ENCODE data around the gene TTYH2.
"Not testable (repeated sequence)": the region's sequence is repeated elsewhere in the genome, so short reads cannot be mapped to it uniquely, and the experiment has no call there.

Gene TTYH2

GRCh38 chr17:74245145-74245831 lies 31.9 kb downstream of the TTYH2 start:
- no peak overlapping the region for H3K27ac Mint-ChIP-seq
- H3K4me3 Mint-ChIP-seq: no peak overlapping the region
- peaks cover 2% of the 10 kb centered on the region for H3K4me1 Mint-ChIP-seq (ENCODE audit: low read depth)
- peaks cover 3% of the 10 kb centered on the region for H3K36me3 Mint-ChIP-seq (ENCODE audit: low read depth)
- no peaks in the 10 kb centered on the region for H3K9me3 Mint-ChIP-seq
- H3K27me3 Mint-ChIP-seq (ENCODE audit: low read depth): no peaks in the 10 kb centered on the region

GRCh38 chr17:74245871-74246270 lies 32.5 kb downstream of the TTYH2 start:
- H3K36me3 Mint-ChIP-seq (ENCODE audit: low read depth): peaks cover 3% of the 10 kb centered on the region
- H3K4me3 Mint-ChIP-seq: no peak overlapping the region
- H3K27ac Mint-ChIP-seq: no peak overlapping the region
- peaks cover 2% of the 10 kb centered on the region for H3K4me1 Mint-ChIP-seq (ENCODE audit: low read depth)
- H3K9me3 Mint-ChIP-seq: no peaks in the 10 kb centered on the region
- H3K27me3 Mint-ChIP-seq (ENCODE audit: low read depth): no peaks in the 10 kb centered on the region

DNA sequence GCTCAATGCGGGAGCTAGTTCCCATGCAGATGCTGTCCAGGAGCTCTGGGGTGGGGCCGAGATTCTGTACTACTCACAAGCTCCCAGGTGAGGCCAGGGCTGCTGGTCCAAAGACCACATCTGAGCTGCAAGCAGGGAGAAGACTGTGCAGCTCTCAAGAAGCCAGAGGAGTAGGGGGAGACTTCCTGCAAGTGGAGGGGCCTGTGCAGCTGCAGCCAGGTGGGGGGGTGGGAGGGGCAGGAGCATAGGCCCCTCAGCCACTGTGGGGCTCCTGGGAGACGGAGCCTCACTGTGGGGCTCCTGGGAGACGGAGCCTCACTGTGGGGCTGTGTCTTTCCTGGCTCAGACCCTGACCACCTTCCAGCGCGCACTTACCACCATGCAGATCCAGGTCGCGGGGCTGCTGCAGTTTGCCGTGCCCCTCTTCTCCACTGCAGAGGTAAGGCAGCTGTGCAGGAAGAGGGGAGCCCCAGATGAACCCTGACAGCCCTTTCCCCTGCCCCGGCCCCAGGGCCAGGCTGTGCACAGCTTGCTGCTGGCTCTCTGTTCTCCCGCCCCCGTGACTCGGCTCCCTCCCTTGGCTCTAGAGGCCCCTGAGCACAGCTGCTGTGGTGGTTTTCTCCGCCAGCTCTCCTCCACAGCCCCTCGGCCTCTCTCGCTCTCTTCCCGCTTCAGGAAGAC lies 36.4 kb downstream of the TTYH2 start:
- Mint-ChIP-seq H3K27ac (no peak overlapping the region), H3K4me3 (no peak overlapping the region)

GRCh38 chr17:74250324-74250995 lies 37.1 kb downstream of the TTYH2 start:
- Mint-ChIP-seq H3K9me3 (no peaks in the 10 kb centered on the region), H3K4me3 (no peak overlapping the region), H3K27ac (no peak overlapping the region), H3K27me3 (ENCODE audit: low read depth) (no peaks in the 10 kb centered on the region), H3K36me3 (ENCODE audit: low read depth) (peaks cover 3% of the 10 kb centered on the region), H3K4me1 (ENCODE audit: low read depth) (peaks cover 2% of the 10 kb centered on the region)

More for the DNA sequence above, 36.4 kb downstream of the TTYH2 start:
- peaks cover 3% of the 10 kb centered on the region for H3K36me3 Mint-ChIP-seq (ENCODE audit: low read depth)
- no peaks in the 10 kb centered on the region for H3K27me3 Mint-ChIP-seq (ENCODE audit: low read depth)
- H3K4me1 Mint-ChIP-seq (ENCODE audit: low read depth): peaks cover 2% of the 10 kb centered on the region
- no peaks in the 10 kb centered on the region for H3K9me3 Mint-ChIP-seq

DNA sequence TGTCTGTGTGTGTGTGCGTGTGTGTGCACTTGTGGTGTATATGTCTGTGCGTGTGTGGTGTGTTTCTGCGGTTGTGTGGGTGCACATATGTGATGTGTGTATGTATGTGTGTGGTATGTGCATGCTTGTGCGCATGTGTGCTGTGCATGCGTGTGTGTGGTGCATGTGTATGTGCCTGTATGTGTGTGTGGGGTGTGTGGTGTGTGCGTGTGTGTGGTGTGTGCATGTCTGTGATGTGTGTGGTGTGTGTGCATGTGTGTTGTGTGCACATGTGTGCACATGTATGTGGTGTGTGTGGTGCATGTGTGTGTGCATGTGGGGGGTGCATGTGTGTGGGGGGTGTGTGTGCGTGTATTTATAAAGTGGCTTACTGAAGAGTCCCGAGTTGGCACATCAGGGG lies 37.7 kb downstream of the TTYH2 start:
- Mint-ChIP-seq H3K36me3 (ENCODE audit: low read depth) (peaks cover 2% of the 10 kb centered on the region), H3K4me3 (no peak overlapping the region), H3K4me1 (ENCODE audit: low read depth) (no peaks in the 10 kb centered on the region), H3K9me3 (no peaks in the 10 kb centered on the region), H3K27ac (no peak overlapping the region), H3K27me3 (ENCODE audit: low read depth) (no peaks in the 10 kb centered on the region)

- Mint-ChIP-seq H3K36me3 (ENCODE audit: low read depth) (peaks cover under 1% of the 10 kb centered on the region), H3K9me3 (no peaks in the 10 kb centered on the region), H3K27ac (no peak overlapping the region), H3K27me3 (ENCODE audit: low read depth) (no peaks in the 10 kb centered on the region), H3K4me3 (no peak overlapping the region), H3K4me1 (ENCODE audit: low read depth) (no peaks in the 10 kb centered on the region)
Observed at GRCh38 chr17:74251569-74251968, 38.2 kb downstream of the TTYH2 start.

- H3K27ac Mint-ChIP-seq: no peak overlapping the region
- no peaks in the 10 kb centered on the region for H3K27me3 Mint-ChIP-seq (ENCODE audit: low read depth)
- no peak overlapping the region for H3K4me3 Mint-ChIP-seq
- H3K9me3 Mint-ChIP-seq: no peaks in the 10 kb centered on the region
- no peaks in the 10 kb centered on the region for H3K36me3 Mint-ChIP-seq (ENCODE audit: low read depth)
- no peaks in the 10 kb centered on the region for H3K4me1 Mint-ChIP-seq (ENCODE audit: low read depth)
Observed at GRCh38 chr17:74252211-74252610, 38.8 kb downstream of the TTYH2 start.

DNA sequence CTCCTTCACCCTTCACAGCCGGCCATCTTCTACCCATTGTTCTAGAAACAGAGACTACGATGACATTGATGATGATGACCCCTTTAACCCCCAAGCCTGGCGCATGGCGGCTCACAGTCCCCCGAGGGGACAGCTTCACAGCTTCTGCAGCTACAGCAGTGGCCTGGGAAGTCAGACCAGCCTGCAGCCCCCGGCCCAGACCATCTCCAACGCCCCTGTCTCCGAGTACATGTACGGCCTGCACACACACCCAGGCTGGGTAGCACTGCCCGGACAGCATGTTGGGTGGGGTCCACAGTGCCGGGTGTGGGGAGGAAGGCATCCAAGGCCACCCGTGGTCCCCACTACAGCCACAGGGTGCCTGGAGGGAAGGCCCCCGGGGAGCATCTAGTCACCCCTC lies 39.7 kb downstream of the TTYH2 start:
- H3K4me3 Mint-ChIP-seq: no peak overlapping the region
- no peaks in the 10 kb centered on the region for H3K4me1 Mint-ChIP-seq (ENCODE audit: low read depth)
- H3K9me3 Mint-ChIP-seq: no peaks in the 10 kb centered on the region
- H3K27ac Mint-ChIP-seq: no peak overlapping the region
- no peaks in the 10 kb centered on the region for H3K27me3 Mint-ChIP-seq (ENCODE audit: low read depth)
- no peaks in the 10 kb centered on the region for H3K36me3 Mint-ChIP-seq (ENCODE audit: low read depth)

DNA sequence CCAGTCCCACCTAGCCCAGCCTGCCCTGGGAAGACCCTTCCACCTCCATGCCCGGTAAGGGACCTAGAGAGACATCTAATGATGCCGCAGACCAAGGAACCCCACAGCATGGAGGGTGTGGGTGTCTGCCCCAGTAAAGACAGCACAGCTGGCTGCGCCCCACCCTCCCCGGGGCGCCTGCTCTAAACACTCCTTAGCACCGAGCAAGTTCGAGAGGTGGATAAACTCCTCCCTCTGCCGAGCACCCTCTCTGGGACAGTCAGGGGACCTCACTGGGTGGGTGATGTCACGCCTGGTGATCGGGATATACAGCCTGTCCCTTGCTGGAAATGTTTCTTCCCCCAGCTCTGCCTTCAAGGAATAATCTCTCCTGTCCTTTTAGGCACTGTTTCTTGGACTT lies 43.9 kb downstream of the TTYH2 start:
- H3K4me1 Mint-ChIP-seq (ENCODE audit: low read depth): no peaks in the 10 kb centered on the region
- no peak overlapping the region for H3K4me3 Mint-ChIP-seq
- no peak overlapping the region for H3K27ac Mint-ChIP-seq
- no peaks in the 10 kb centered on the region for H3K27me3 Mint-ChIP-seq (ENCODE audit: low read depth)
- no peaks in the 10 kb centered on the region for H3K9me3 Mint-ChIP-seq
- H3K36me3 Mint-ChIP-seq (ENCODE audit: low read depth): no peaks in the 10 kb centered on the region

GRCh38 chr17:74259667-74260524 lies 46.5 kb downstream of the TTYH2 start:
- no peaks in the 10 kb centered on the region for H3K4me1 Mint-ChIP-seq (ENCODE audit: low read depth)
- H3K9me3 Mint-ChIP-seq: no peaks in the 10 kb centered on the region
- H3K36me3 Mint-ChIP-seq (ENCODE audit: low read depth): no peaks in the 10 kb centered on the region
- no peak overlapping the region for H3K27ac Mint-ChIP-seq
- no peaks in the 10 kb centered on the region for H3K27me3 Mint-ChIP-seq (ENCODE audit: low read depth)
- H3K4me3 Mint-ChIP-seq: no peak overlapping the region

- no peaks in the 10 kb centered on the region for H3K27me3 Mint-ChIP-seq (ENCODE audit: low read depth)
- no peak overlapping the region for H3K4me3 Mint-ChIP-seq
- H3K9me3 Mint-ChIP-seq: no peaks in the 10 kb centered on the region
- no peaks in the 10 kb centered on the region for H3K36me3 Mint-ChIP-seq (ENCODE audit: low read depth)
- H3K4me1 Mint-ChIP-seq (ENCODE audit: low read depth): no peaks in the 10 kb centered on the region
- no peak overlapping the region for H3K27ac Mint-ChIP-seq
Observed at GRCh38 chr17:74260525-74260850, 47.1 kb downstream of the TTYH2 start.

- Mint-ChIP-seq H3K27ac (no peak overlapping the region), H3K27me3 (ENCODE audit: low read depth) (peaks cover 11% of the 10 kb centered on the region), H3K36me3 (ENCODE audit: low read depth) (no peaks in the 10 kb centered on the region), H3K4me1 (ENCODE audit: low read depth) (peaks cover under 1% of the 10 kb centered on the region), H3K9me3 (no peaks in the 10 kb centered on the region), H3K4me3 (no peak overlapping the region)
Observed at GRCh38 chr17:74262601-74263000, 49.2 kb downstream of the TTYH2 start.

- H3K4me1 Mint-ChIP-seq (ENCODE audit: low read depth); H3K36me3 Mint-ChIP-seq (ENCODE audit: low read depth); H3K27ac Mint-ChIP-seq; H3K9me3 Mint-ChIP-seq; H3K4me3 Mint-ChIP-seq: not testable (repeated sequence)
- H3K27me3 Mint-ChIP-seq (ENCODE audit: low read depth): peaks cover 32% of the 10 kb centered on the region
Observed at GRCh38 chr17:74267054-74267453, 53.7 kb downstream of the TTYH2 start.

GRCh38 chr17:74267579-74267978 lies 54.2 kb downstream of the TTYH2 start:
- Mint-ChIP-seq H3K9me3 (no peaks in the 10 kb centered on the region), H3K27ac (no peak overlapping the region), H3K27me3 (ENCODE audit: low read depth) (peaks cover 37% of the 10 kb centered on the region), H3K4me3 (no peak overlapping the region), H3K4me1 (ENCODE audit: low read depth) (peaks cover 8% of the 10 kb centered on the region), H3K36me3 (ENCODE audit: low read depth) (no peaks in the 10 kb centered on the region)

Data from T-helper 1 cell treated with Interleukin-12 subunit alpha and Interleukin-12 subunit beta and Interleukin-4 antibody, amounts not matched to agents 30 μg/mL and 1 μg/mL, for 36 hours (primary cell).